HFF-Myc (cell line): ENCODE data around the gene MYO3B.

Experiments used
- DNase-seq: peaks from one replicate; pipeline ENCODE4 v3.0.0-alpha.2; 2011; ENCODE audit warnings: low read depth; ENCODE audit errors: extremely low read depth
- H3K4me3 ChIP-seq: replicated peaks from 2 replicates; pipeline ENCODE4 v1.5.1; 2011; ENCODE audit warnings: low read depth, mild to moderate bottlenecking, control low read depth, low read length
- TF ChIP-seq, protein P1 (sequence below): IDR thresholded peaks from 2 replicates; pipeline ENCODE4 v1.5.1; 2012; ENCODE audit warnings: mild to moderate bottlenecking, low read depth, low read length, control low read depth; ENCODE audit errors: missing control alignments

Gene MYO3B

DNA sequence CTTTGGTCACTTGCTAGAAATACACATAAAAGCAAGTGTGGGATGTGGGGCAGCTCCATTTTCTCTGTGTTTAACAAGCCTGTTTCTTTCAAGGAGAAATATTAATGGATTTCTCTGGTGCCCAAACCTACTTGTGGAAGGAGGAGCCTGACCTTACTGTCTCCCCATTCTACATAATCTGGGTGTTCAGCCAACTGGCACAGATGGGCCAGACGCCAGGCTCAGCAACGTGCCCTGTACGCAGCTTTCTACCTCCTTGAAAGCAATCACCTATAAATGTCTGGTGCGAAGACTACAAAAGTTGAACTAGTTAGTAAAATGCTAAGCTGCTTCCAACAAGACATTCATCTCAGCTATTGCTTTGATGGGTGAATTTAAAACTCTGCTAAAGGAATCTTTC is 33.2 kb upstream of the MYO3B start:
- H3K4me3 ChIP-seq = no peak overlapping the region
- DNase-seq = no peak
- TF ChIP-seq, protein P1, sequence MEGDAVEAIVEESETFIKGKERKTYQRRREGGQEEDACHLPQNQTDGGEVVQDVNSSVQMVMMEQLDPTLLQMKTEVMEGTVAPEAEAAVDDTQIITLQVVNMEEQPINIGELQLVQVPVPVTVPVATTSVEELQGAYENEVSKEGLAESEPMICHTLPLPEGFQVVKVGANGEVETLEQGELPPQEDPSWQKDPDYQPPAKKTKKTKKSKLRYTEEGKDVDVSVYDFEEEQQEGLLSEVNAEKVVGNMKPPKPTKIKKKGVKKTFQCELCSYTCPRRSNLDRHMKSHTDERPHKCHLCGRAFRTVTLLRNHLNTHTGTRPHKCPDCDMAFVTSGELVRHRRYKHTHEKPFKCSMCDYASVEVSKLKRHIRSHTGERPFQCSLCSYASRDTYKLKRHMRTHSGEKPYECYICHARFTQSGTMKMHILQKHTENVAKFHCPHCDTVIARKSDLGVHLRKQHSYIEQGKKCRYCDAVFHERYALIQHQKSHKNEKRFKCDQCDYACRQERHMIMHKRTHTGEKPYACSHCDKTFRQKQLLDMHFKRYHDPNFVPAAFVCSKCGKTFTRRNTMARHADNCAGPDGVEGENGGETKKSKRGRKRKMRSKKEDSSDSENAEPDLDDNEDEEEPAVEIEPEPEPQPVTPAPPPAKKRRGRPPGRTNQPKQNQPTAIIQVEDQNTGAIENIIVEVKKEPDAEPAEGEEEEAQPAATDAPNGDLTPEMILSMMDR = no peak

DNA sequence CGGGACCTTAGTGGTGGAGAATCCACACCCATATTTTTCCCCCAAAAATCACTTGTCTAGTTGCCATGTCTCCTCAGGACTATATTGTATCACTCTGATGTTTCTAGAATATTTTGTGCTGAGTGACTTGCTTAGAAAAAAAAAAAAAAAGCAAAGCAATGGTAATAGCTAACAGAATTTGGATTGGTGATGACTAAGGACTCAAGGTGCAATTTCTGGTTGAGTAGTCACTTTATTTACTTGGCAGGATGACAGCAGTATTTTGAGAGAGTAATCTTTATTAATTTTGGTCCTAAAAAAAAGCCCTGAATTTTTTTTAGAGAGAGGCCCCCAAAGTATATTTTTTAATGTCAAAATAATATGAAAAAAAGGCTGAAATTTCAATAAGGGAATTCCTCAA is 32.8 kb upstream of the MYO3B start:
- TF ChIP-seq, protein P1 = no peak
- H3K4me3 ChIP-seq = no peak overlapping the region
- DNase-seq = no peak

DNA sequence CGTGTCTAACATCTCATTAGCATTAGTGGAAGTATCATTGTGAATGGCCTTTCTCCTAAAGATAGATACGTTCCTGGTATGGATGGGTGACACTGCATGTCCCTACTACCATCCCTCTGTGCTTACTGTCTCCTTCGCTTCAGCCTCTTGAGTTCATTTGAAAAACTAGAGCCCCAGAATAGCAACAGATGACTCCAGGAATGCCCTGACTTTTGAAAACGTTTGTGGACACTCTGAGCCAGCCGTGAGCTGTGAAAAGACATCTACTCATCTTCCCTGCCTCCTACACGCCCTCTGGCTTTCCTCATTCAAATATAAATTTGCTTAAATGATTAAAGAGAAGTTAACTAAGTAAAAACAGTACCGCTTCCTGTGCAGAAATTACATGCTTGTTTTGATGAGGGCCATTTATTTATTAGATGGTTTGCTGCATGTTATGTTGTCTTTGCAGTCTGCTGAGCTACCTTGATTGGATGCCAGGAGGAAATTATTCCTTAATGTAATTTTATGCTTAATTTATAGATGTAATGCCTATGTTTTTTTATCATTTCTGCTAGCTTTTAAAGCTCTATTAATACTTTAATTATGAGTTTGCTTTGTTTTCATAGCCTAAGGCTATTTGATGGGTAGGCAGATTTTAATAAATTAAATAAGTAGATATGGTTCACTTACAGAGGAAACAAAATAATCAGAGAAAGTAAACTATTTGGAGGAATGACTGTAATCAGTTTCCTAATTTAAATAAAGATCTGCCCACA is 32.1 kb upstream of the MYO3B start:
- TF ChIP-seq, protein P1 = no peak
- no peak overlapping the region for H3K4me3 ChIP-seq
- no peak for DNase-seq

DNA sequence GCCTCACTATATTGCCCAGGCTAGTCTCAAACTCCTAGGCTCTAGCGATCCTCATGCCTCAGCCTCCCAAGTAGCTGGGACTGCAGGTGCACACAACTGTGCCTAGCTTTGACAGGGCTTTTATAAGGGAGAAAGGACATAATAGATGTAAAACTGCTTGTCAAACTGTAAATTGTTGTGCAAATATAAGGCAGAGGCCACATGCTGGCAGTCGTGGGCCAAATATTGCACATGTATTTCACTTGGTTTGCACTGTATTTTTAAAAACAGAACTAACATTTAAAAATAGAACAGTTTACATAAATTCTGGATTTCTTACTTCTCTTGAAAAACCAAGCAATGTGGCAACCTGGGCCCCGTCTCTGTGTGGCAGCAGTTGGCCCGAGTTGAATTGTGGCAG is 31.2 kb upstream of the MYO3B start:
- DNase-seq = no peak
- TF ChIP-seq, protein P1 = no peak
- H3K4me3 ChIP-seq = no peak overlapping the region

DNA sequence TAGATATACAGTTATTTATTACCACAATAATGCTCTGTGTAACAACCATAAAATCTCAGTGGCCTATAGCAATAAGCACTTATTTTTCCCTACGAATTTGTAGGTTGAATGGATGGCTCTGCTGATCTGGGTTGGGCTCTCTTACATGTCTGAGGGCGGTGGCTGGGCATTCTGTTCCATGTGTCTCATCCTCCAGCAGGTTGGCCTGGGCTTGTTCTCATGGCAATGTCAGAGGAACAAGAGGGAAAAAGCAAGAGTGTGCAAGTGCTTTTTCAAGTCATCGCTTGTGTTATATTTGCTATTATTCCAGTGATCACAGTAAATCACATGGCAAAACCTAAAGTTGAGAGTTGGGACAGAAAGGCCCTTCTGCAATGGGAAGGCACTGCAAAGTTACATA is 30.4 kb upstream of the MYO3B start:
- TF ChIP-seq, protein P1 = no peak

DNA sequence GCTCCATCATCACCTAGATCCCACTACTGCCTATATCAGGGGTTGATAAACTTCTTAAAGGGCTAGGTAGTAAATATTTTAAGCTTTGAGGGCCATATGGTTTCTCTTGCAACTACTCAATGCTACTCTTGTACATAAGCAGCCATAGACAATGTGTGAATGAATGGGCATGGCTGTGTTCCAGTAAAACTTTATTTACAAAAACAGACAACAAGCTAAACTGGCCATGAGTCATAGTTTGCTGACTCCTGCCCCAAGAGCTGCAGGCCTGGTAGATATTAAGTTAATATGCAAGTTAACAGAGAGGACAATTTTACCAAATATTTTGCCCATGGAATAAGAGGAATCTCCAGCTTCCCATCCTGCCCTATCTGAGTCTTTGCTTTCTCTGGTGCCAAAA is 29.8 kb upstream of the MYO3B start:
- no peak overlapping the region for H3K4me3 ChIP-seq
- TF ChIP-seq, protein P1 = no peak
- DNase-seq = no peak

More for the DNA sequence above, 30.4 kb upstream of the MYO3B start:
- no peak overlapping the region for H3K4me3 ChIP-seq
- no peak for DNase-seq

DNA sequence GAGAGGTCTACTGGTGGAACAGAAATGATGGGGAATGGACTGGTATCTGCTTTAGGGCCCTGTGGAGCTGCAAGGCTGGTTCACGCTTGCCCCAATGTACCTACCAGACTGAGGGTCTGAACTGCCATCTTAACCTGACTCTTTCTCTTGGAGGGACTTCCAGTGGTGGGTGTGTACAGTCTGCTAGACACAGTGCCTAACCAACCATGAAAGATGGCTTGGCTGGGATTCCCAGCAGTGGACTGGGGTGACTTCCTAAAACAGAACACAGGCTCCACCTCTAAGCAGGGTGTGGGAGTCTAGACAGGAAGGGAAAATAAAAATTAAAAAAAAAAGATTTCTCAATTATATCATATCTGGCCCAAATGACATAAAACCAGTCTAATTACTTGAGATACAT is 25.5 kb upstream of the MYO3B start:
- no peak overlapping the region for H3K4me3 ChIP-seq
- TF ChIP-seq, protein P1 = no peak
- DNase-seq = no peak
